GM12878 (cell line): ENCODE measurements around the gene FGFBP3. TPM values are rescaled to one million over a fixed set of nuclear protein-coding genes. Genes with fewer than 3 reads are reported as not detected.

Experiments
- BCL11A ChIP-seq: IDR thresholded peaks from 2 replicates; pipeline ENCODE4 v1.6.1; 2011; ENCODE audit warnings: low read depth, low read length
- CBX3 ChIP-seq: fragments of 200-600 bp; sonication (generic); IDR thresholded peaks from 2 replicates; pipeline ENCODE4 v1.6.1; 2016; ENCODE audit warnings: low read depth, borderline replicate concordance
- CREM ChIP-seq: IDR thresholded peaks from 2 replicates; pipeline ENCODE4 v1.6.1; 2014; ENCODE audit warnings: antibody characterized with exemption, low read depth
- MTA2 ChIP-seq: fragments of 450-650 bp; IDR thresholded peaks from 2 replicates; pipeline ENCODE4 v1.6.1; 2016; ENCODE audit warnings: low read depth, mild to moderate bottlenecking, moderate library complexity
- NFYB ChIP-seq: IDR thresholded peaks from 2 replicates; pipeline ENCODE4 v1.6.1; 2011; ENCODE audit warnings: low read depth, mild to moderate bottlenecking, low read length, improper control_type of control experiment, moderate library complexity; ENCODE audit not compliant: insufficient read depth
- PRDM15 ChIP-seq: fragments of 450-650 bp; formaldehyde crosslinking; IDR thresholded peaks from 2 replicates; pipeline ENCODE4 v1.4.0; 2020; ENCODE audit warnings: mild to moderate bottlenecking, moderate library complexity
- YY1 ChIP-seq: IDR thresholded peaks from 2 replicates; pipeline ENCODE4 v1.6.1; 2011; ENCODE audit warnings: low read depth, mild to moderate bottlenecking, low read length
- polyA plus RNA-seq, 11 experiments: library from polyadenylated mRNA; depleted of rRNA in 4 of 11; unstranded in 6 of 11; stranded (reverse) in 5 of 11; fragments of >200 nt; fragmentation: Nextera tagmentation in 4 of 11; fragmentation: Illumina TruSeq in 1 of 11; extraction: Ambion mirVana in 4 of 11; extraction: Trizol in 1 of 11; gene quantifications; 1 replicate in 1 of 11; 2 replicates in 10 of 11; pipeline versions ENCODE4 v1.2.1 to v1.2.3, GENCODE V29; 2011 to 2016; ENCODE audit warnings: inconsistent platforms in 2 of 11, missing spikeins in 2 of 11, low read depth in 1 of 11
- total RNA-seq, 4 experiments: library from RNA; depleted of rRNA in 3 of 4; stranded (reverse); fragments of >200 nt in 3 of 4; fragmentation: Illumina TruSeq in 1 of 4; extraction: Trizol in 1 of 4; gene quantifications; 2 replicates each; pipeline versions ENCODE4 v1.2.1 to v1.2.3, GENCODE V29; 2013 to 2021

Gene FGFBP3
- total and polyA plus RNA-seq, 10 of the 15 experiments (the other 5 are each of a cell fraction or from before 2014, with no cell fraction given): 0.08 to 1.0 (median 0.23) TPM

- TF ChIP-seq MTA2 (no peak), CBX3 (no peak), PRDM15 (CRISPR knock-in tag) (no peak), BCL11A (no peak), NFYB (no peak), CREM (no peak), YY1 (no peak)
These were observed 17.9 kb downstream of the FGFBP3 start (continued) for GRCh38 chr10:91891125-91892001.
